Measurements from ENCODE around the gene ZXDC. TPM values are rescaled to one million over a fixed set of nuclear protein-coding genes. Genes with fewer than 3 reads are reported as not detected.

Gene ZXDC
- polyA plus RNA-seq, 1 experiment: 9.5 TPM

DNA sequence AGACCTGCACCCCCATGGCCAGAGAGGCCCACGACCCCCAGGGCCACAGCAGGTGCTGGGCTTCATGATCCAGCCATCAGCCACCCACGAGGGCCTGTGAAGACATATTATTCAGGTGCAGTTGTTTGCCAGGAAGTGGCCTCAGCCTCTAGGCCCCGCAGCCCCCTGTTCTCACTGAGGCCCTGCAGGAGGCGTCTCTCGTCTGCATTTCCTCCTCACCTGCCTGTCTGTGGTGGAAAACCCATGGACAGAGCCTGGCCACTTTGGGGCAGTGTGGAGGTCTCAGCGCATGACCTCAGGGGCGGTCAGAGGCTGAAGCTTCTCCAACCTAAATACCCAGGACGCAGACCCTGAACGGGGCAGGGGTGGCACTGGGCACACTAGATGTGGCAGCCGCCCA, 23.2 kb upstream of the ZXDC start:
- Histone ChIP-seq H3K9me3 (ENCODE audit: control insufficient read depth, insufficient read depth, low read length) (no peaks in the 10 kb centered on the region; the same call in 1 of the 2 replicates), H3K4me3 (ENCODE audit: low read depth, low read length) (no peak overlapping the region), H3K27me3 (ENCODE audit: control insufficient read depth, insufficient read depth, low read length) (peaks cover 12% of the 10 kb centered on the region), H3K27ac (ENCODE audit: low read depth, low read length) (no peak overlapping the region)
- CTCF ChIA-PET: interaction anchor here (0.6 kb wide), 1 partner anchor 25 kb away, joined by 4 read pairs; the partner anchor contains the start of gene CHST13
- POLR2A ChIA-PET: no interaction called here
- TF ChIP-seq, protein P1, sequence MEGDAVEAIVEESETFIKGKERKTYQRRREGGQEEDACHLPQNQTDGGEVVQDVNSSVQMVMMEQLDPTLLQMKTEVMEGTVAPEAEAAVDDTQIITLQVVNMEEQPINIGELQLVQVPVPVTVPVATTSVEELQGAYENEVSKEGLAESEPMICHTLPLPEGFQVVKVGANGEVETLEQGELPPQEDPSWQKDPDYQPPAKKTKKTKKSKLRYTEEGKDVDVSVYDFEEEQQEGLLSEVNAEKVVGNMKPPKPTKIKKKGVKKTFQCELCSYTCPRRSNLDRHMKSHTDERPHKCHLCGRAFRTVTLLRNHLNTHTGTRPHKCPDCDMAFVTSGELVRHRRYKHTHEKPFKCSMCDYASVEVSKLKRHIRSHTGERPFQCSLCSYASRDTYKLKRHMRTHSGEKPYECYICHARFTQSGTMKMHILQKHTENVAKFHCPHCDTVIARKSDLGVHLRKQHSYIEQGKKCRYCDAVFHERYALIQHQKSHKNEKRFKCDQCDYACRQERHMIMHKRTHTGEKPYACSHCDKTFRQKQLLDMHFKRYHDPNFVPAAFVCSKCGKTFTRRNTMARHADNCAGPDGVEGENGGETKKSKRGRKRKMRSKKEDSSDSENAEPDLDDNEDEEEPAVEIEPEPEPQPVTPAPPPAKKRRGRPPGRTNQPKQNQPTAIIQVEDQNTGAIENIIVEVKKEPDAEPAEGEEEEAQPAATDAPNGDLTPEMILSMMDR (IDR thresholded peaks at IDR 0.05; ENCODE audit: low read depth, low read length): no peak
- DNase-seq (ENCODE audit: low read depth, low spot score): no peak

DNA sequence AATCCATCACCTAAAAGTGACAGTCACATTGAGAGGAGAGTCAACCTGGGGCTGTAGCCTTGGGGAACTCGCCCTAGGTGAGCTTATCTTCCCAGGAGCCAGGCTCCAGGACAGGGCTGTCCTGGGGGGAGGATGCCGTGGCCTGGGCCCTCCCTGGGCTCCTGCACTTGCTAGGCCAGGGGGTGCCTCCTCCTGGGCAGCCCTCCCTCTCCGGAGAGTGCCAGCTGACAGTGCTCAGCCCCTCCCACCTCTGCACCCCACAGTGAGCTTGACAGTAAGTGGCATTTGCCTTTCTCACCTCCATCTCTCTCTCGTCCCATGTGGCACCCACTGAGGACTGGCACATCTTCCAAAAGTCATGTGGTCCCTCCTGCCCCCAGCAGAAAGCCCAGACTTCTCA, 22.8 kb upstream of the ZXDC start:
- CTCF ChIA-PET: interaction anchor here (0.6 kb wide), 1 partner anchor 25 kb away, joined by 4 read pairs; the partner anchor contains the start of gene CHST13
- Histone ChIP-seq H3K27ac (ENCODE audit: low read depth, low read length) (no peak overlapping the region), H3K27me3 (ENCODE audit: control insufficient read depth, insufficient read depth, low read length) (peaks cover 17% of the 10 kb centered on the region), H3K4me3 (ENCODE audit: low read depth, low read length) (no peak overlapping the region), H3K9me3 (ENCODE audit: control insufficient read depth, insufficient read depth, low read length) (no peaks in the 10 kb centered on the region; the same call in 1 of the 2 replicates)
- TF ChIP-seq, protein P1 (IDR thresholded peaks at IDR 0.05; ENCODE audit: low read depth, low read length): no peak
- no peak for DNase-seq (ENCODE audit: low read depth, low spot score)
- POLR2A ChIA-PET: no interaction called here

DNA sequence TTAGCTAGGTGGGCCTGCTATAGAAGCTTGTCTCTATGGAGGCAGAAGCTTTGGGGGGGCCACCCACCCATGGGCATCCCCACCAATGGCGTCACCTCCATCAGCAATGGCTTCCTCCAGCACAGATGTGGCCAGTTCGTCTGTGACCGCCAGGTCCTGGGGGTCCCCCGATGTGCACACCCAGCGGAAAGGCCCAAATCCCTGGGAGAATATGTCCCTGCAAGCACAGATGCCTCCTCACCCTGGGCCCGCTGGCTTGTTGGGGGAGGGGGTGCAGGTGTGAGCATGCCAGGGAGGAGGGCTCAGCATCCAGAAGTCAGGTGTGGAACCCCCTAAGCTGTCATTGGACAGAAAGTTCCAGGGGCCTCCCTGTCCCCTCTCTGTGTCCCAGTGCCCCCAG, 22.3 kb upstream of the ZXDC start:
- no peak overlapping the region for H3K4me3 ChIP-seq (ENCODE audit: low read depth, low read length)
- peaks cover 18% of the 10 kb centered on the region for H3K27me3 ChIP-seq (ENCODE audit: control insufficient read depth, insufficient read depth, low read length)
- POLR2A ChIA-PET: no interaction called here
- no peak for DNase-seq (ENCODE audit: low read depth, low spot score)
- CTCF ChIA-PET: no interaction called here
- no peaks in the 10 kb centered on the region; the same call in 1 of the 2 replicates for H3K9me3 ChIP-seq (ENCODE audit: control insufficient read depth, insufficient read depth, low read length)
- H3K27ac ChIP-seq (ENCODE audit: low read depth, low read length): no peak overlapping the region
- TF ChIP-seq, protein P1 (IDR thresholded peaks at IDR 0.05; ENCODE audit: low read depth, low read length): no peak

DNA sequence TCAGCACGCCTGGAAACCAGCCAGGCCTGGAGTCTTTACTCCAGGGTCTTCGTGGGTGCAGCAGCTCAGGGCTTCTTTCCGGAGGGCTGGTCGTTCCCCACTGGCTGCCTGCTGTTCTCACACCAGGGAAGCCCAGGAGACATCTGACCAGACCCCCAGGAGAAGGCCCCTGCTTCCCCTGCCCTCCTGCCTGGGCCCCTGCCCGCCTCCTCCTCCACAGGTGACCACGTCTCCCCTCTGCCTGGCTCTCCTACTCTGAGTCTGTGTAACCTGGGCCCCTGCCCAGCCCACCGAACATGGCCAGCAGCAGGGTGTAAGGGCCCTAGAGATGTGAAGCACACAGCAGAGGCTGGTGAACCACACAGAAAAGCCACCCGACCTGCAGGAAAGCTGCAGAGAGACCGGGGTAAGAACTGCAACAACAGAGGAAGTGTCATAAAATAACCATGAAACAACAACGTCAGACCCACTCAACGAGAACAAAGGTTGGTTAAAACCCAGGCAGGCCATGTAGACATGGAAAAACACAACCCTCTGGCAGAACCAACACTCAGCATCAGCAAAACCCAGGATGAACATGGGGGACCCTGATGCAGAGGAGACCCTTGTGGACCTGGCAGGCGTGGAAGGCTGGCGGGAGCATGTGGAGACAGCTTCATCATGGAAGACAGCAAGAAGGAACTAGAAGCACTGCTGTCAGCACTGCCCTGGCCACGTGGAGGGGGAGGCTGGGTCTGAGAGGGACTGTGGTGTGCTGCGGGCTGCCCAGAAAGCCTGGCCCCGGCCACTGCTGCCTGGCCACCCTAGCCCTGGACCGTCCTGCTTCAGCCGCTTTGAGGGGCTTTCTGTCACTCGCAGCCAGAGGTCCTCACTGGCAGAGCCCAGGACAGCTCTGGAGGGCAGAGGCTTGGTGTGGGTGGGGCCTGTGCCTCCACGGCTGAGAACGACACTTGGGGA, 21.5 kb upstream of the ZXDC start:
- H3K4me3 ChIP-seq (ENCODE audit: low read depth, low read length): no peak overlapping the region
- H3K27ac ChIP-seq (ENCODE audit: low read depth, low read length): no peak overlapping the region
- ChIA-PET POLR2A (no interaction called here), CTCF (interaction anchor here (1.9 kb wide), 1 partner anchor 25 kb away, joined by 8 read pairs; no protein-coding TSS in a partner anchor)
- H3K9me3 ChIP-seq (ENCODE audit: control insufficient read depth, insufficient read depth, low read length): no peaks in the 10 kb centered on the region; the same call in 1 of the 2 replicates
- TF ChIP-seq, protein P1 (IDR thresholded peaks at IDR 0.05; ENCODE audit: low read depth, low read length): no peak
- no peak for DNase-seq (ENCODE audit: low read depth, low spot score)
- H3K27me3 ChIP-seq (ENCODE audit: control insufficient read depth, insufficient read depth, low read length): peaks cover 18% of the 10 kb centered on the region

DNA sequence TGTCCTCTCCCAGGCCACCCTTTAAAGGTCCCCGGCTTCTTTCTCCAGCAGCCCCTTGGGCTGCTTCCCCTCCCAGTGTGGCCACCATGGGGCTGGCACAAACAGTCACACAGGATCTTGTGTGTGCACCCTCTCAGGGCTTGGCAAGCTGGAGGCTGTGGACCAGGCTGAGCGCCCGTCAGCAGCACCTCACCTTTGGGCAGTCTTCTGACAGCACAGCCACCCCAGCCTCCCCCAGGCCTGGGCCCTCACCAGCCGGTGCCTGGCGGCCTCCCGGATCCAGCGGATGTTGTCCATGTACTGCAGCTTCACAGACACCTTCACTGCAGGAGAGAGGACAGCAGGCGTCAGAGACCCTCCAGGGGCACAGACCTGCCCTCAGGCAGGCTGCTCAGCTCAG, 20.1 kb upstream of the ZXDC start:
- ChIA-PET CTCF (interaction anchor here (1.9 kb wide), 1 partner anchor 27 kb away, joined by 8 read pairs; no protein-coding TSS in a partner anchor), POLR2A (no interaction called here)
- TF ChIP-seq, protein P1 (IDR thresholded peaks at IDR 0.05; ENCODE audit: low read depth, low read length): no peak
- no peak overlapping the region for H3K27ac ChIP-seq (ENCODE audit: low read depth, low read length)
- H3K27me3 ChIP-seq (ENCODE audit: control insufficient read depth, insufficient read depth, low read length): peaks cover 18% of the 10 kb centered on the region
- H3K9me3 ChIP-seq (ENCODE audit: control insufficient read depth, insufficient read depth, low read length): no peaks in the 10 kb centered on the region; the same call in 1 of the 2 replicates
- H3K4me3 ChIP-seq (ENCODE audit: low read depth, low read length): no peak overlapping the region
- no peak for DNase-seq (ENCODE audit: low read depth, low spot score)

Data from AG04450 (cell line).